Lower lobe of right lung (tissue), 2 donors: ENCODE results near the gene LIN28B. TPM values are rescaled to one million over a fixed set of nuclear protein-coding genes. Genes with fewer than 3 reads are reported as not detected.

Source experiments
- ATAC-seq, 2 donors: fragments of 200-7000 bp; cut with Tn5 transposase; one replicate each; pipeline ENCODE4 v1.9.1; 2020 to 2022; ENCODE audit warnings: mild to moderate bottlenecking in 2 of 2, moderate library complexity in 2 of 2
- DNase-seq: peaks from one replicate; pipeline ENCODE4 v3.0.0-alpha.2; 2020
- H3K27ac ChIP-seq: fragments of 200-600 bp; one replicate; pipeline ENCODE4 v1.8.0; 2022
- H3K27me3 ChIP-seq: fragments of 200-600 bp; one replicate; pipeline ENCODE4 v1.8.0; 2022; ENCODE audit warnings: low read depth
- H3K36me3 ChIP-seq: fragments of 200-600 bp; one replicate; pipeline ENCODE4 v1.8.0; 2022; ENCODE audit warnings: mild to moderate bottlenecking
- H3K4me1 ChIP-seq: fragments of 200-600 bp; one replicate; pipeline ENCODE4 v1.8.0; 2022
- H3K4me3 ChIP-seq: fragments of 200-600 bp; one replicate; pipeline ENCODE4 v1.8.0; 2022; ENCODE audit warnings: mild to moderate bottlenecking
- H3K9me3 ChIP-seq: fragments of 200-600 bp; one replicate; pipeline ENCODE4 v1.8.0; 2022
- intact Hi-C: fragments of 100-400 bp; cut with DNase I; formaldehyde crosslinking; loops from one replicate; pipeline ENCODE4 v1.11.0; 2022
- long read RNA-seq: library from polyadenylated mRNA; unstranded; transcript quantifications from one replicate; pipeline ENCODE4 v2.0.0, GENCODE V29; 2021
- total RNA-seq: library from RNA; stranded (reverse); fragmentation: NEBNext Ultra II Directional; extraction: Animal tissue kit (Norgen Biotek cat#: 25700); gene quantifications from one replicate; pipeline ENCODE4 v1.2.1, GENCODE V29; 2021
- TF ChIP-seq, protein P1 (sequence below): fragments of 200-600 bp; IDR thresholded peaks from one replicate; pipeline ENCODE4 v1.8.0; 2022; ENCODE audit warnings: antibody characterized with exemption, mild to moderate bottlenecking
- donor health status: DM: no; HTN: yes; CAD: no; lungs with severe emphysema.

The LIN28B gene, protein sequence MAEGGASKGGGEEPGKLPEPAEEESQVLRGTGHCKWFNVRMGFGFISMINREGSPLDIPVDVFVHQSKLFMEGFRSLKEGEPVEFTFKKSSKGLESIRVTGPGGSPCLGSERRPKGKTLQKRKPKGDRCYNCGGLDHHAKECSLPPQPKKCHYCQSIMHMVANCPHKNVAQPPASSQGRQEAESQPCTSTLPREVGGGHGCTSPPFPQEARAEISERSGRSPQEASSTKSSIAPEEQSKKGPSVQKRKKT
- not detected for total RNA-seq
- long read RNA-seq: 0 reads

DNA sequence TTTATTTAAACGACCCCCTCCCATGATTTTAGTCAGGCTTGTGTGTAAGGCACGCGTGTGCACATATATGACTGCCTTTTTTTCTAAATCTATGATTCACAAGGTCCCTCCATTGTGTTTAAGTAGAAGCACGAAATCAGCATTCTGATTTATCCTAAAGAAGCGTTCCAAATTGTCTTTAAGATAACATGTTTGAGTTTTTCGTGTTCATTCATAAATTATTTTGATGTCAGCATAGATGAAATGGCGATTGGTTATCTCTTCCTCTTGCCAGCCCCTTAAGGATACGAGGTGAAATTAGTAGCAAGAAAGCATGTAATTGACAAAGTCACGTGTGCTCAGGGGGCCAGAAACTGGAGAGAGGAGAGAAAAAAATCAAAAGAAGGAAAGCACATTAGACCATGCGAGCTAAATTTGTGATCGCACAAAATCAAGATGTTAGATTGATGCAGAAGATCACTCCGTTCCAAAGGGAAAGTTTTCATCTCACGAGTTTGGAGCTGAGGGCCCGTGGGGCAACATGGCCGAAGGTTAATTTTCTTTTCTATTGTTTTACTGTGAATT, at the start of gene LIN28B:
Gene LIN28B, plus strand, starts transcription at position 377 of the 564 bp plus-strand sequence. Its CDS starts 144 bp downstream, at position 521.
- Histone ChIP-seq H3K27me3 (peaks cover 83% of the 10 kb centered on the region), H3K9me3 (no peaks in the 10 kb centered on the region), H3K27ac (no peak within 1 kb of the TSS), H3K36me3 (no peaks in the 10 kb centered on the region), H3K4me1 (no peaks in the 10 kb centered on the region), H3K4me3 (no peak within 1 kb of the TSS)
- ATAC-seq: no peak
- no peak for DNase-seq
- intact Hi-C loops: no loop called here
- TF ChIP-seq, protein P1, sequence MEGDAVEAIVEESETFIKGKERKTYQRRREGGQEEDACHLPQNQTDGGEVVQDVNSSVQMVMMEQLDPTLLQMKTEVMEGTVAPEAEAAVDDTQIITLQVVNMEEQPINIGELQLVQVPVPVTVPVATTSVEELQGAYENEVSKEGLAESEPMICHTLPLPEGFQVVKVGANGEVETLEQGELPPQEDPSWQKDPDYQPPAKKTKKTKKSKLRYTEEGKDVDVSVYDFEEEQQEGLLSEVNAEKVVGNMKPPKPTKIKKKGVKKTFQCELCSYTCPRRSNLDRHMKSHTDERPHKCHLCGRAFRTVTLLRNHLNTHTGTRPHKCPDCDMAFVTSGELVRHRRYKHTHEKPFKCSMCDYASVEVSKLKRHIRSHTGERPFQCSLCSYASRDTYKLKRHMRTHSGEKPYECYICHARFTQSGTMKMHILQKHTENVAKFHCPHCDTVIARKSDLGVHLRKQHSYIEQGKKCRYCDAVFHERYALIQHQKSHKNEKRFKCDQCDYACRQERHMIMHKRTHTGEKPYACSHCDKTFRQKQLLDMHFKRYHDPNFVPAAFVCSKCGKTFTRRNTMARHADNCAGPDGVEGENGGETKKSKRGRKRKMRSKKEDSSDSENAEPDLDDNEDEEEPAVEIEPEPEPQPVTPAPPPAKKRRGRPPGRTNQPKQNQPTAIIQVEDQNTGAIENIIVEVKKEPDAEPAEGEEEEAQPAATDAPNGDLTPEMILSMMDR: no peak

DNA sequence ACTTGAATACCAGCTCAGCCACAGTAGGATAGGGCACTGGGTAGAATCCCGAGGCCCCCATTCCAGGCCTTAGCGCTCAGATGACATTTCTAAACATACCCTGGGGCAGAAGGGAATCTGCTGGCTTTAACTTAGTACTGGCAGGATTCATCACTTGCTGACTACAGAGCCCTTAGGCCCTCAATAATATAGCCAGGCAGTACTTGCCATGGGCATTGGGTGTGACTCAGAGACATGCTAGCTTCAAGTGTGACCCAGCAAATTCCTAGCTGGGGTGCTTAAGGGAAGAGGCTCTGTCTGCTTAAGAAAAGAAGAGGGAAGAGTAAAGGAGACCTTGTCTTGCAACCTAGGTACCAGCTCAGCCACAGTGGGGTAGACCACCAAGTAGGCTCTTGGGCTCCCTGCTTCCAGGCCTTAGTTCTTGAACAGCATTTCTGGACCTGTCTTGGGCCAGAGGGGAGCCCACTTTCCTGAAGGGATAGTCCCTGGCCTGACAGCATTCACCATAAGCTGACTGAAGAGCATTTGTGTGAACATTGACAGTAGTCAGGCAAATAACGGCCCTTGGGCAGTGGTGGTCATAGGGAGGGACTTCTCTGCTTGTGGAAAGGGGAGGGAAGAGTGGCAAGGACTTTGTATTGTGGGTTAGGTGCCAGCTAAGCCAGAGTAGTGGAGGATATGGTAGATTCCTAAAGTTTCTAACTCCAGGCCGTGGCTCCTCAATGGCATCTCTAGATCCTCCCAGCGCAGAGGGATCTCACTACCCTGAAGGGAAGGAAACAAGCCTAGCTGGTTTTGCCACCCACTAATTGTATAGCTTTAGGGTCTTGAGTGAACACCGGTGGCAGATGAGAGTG, 48.6 kb upstream of the LIN28B start:
- Histone ChIP-seq H3K27ac (no peak overlapping the region), H3K4me1 (no peaks in the 10 kb centered on the region), H3K9me3 (no peaks in the 10 kb centered on the region), H3K27me3 (no peaks in the 10 kb centered on the region), H3K36me3 (no peaks in the 10 kb centered on the region), H3K4me3 (no peak overlapping the region)
- TF ChIP-seq, protein P1: no peak
- DNase-seq: no peak
- no peak for ATAC-seq
- intact Hi-C loops: no loop called here

DNA sequence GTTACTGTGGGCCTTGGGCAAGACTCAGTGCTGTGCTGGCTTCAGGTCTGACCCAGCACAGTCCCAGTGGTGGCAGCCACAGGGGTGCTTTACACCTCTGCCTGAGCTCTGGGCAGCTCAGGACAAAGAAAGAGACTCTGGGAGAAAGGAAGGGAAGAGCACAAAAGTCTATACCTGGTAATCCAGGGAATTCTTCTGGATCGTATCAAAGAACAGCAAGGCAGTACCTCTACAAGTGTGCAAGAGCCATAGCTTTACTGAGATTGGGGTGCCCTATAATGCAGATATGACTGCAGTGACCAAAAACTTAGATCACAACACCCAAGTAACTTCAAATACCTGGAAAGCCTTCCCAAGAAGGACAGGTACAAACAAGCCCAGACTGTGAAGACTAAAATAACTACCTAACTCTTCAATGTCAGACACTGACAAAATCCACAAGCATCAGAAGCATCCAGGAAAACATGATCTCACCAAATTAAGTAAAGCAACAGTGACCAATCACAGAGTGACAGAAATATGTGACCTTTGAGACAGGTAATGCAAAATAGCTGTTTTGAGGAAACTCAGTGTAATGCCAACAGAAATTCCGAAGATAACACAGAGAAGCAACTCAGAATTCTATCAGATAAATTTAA, 47.9 kb upstream of the LIN28B start:
- H3K27me3 ChIP-seq: no peaks in the 10 kb centered on the region
- no peaks in the 10 kb centered on the region for H3K36me3 ChIP-seq
- intact Hi-C loops: no loop called here
- H3K4me3 ChIP-seq: no peak overlapping the region
- DNase-seq (no peak), ATAC-seq (no peak)
- no peaks in the 10 kb centered on the region for H3K4me1 ChIP-seq
- no peaks in the 10 kb centered on the region for H3K9me3 ChIP-seq
- TF ChIP-seq, protein P1: no peak
- H3K27ac ChIP-seq: no peak overlapping the region

DNA sequence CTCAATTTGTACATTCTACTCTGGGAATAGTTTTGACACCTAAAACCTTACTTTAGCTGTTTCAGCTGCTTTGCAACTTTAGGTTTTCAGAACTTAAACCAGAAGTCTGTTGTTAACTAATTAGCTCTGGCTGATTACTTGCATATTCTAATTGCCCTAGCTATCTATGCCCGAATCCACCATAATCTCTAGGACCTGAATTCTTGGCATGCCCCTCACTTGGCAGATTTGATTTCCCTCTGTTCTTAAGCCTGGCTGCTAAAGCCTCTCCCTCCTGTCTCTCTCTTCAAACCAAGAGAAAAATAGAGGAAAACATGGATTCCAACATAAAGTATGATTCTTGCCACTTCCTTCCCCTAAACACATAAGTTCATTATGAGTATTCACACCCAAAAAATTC, 35.0 kb upstream of the LIN28B start:
- TF ChIP-seq, protein P1: no peak
- intact Hi-C loops: no loop called here
- H3K27ac ChIP-seq: no peak overlapping the region
- H3K36me3 ChIP-seq: no peaks in the 10 kb centered on the region
- no peaks in the 10 kb centered on the region for H3K4me1 ChIP-seq
- H3K9me3 ChIP-seq: no peaks in the 10 kb centered on the region
- DNase-seq (no peak), ATAC-seq (no peak)
- peaks cover 6% of the 10 kb centered on the region for H3K27me3 ChIP-seq
- H3K4me3 ChIP-seq: no peak overlapping the region

DNA sequence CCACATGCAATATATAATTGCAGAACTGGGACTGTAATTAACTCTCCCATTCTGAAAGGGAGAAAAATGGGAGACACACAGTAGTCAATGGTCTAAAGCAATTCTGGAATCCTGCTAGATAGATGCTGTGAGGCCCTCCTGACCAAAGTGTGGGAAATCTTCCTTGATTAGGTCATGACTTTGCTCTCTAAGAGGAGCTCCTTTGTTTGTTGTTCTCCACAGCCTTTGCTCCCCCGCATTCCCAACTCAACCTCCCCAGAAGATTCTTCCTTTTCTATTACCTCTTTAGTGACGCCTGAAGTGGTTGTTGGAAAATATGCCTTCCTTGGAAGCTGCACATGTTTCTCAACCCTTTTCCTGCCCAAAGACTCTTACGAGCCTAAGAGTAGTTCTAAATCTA, 28.8 kb upstream of the LIN28B start:
- intact Hi-C loops: no loop called here
- Histone ChIP-seq H3K4me1 (no peaks in the 10 kb centered on the region), H3K36me3 (no peaks in the 10 kb centered on the region), H3K27me3 (peaks cover 4% of the 10 kb centered on the region), H3K4me3 (no peak overlapping the region), H3K27ac (no peak overlapping the region), H3K9me3 (no peaks in the 10 kb centered on the region)
- no peak for ATAC-seq
- no peak for DNase-seq
- TF ChIP-seq, protein P1: no peak
